NCI-H748 treated with DMSO at 0.1 percent for 48 hours (cell line): ENCODE data around the gene MAG.
A peak's percentile ranks its signal among the peaks of the same experiment; 100 is the strongest.

Experiments used
- DNase-seq: peaks from one replicate; lab custom pipeline; 2025; lab: John Stamatoyannopoulos, UW

MAG gene, protein sequence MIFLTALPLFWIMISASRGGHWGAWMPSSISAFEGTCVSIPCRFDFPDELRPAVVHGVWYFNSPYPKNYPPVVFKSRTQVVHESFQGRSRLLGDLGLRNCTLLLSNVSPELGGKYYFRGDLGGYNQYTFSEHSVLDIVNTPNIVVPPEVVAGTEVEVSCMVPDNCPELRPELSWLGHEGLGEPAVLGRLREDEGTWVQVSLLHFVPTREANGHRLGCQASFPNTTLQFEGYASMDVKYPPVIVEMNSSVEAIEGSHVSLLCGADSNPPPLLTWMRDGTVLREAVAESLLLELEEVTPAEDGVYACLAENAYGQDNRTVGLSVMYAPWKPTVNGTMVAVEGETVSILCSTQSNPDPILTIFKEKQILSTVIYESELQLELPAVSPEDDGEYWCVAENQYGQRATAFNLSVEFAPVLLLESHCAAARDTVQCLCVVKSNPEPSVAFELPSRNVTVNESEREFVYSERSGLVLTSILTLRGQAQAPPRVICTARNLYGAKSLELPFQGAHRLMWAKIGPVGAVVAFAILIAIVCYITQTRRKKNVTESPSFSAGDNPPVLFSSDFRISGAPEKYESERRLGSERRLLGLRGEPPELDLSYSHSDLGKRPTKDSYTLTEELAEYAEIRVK

DNA sequence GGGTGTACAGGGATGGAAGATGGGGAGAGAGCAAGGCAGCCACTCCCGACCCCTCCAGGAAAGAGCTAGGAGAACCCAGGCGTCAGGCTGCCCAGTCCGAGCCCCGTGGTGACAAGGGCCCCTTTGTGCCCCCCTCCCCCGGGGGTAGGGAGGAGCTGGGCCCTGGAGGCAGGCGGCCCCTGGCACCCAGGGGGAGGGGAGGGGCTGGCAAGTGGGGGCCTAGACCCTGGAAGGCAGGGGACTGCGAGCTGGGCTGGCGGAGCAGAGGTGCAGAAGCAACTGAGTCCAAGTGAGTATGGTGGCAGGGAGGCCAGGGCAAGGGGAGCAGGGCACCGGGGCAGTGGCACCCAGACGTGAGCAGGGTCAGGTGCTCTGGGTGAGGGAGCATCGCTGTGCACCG, at the start of gene MAG:
MAG (plus strand) TSS at position 246 of the 400 bp plus-strand sequence. CDS start 3,248 bp downstream, outside the sequence.
- no peak for DNase-seq

DNA sequence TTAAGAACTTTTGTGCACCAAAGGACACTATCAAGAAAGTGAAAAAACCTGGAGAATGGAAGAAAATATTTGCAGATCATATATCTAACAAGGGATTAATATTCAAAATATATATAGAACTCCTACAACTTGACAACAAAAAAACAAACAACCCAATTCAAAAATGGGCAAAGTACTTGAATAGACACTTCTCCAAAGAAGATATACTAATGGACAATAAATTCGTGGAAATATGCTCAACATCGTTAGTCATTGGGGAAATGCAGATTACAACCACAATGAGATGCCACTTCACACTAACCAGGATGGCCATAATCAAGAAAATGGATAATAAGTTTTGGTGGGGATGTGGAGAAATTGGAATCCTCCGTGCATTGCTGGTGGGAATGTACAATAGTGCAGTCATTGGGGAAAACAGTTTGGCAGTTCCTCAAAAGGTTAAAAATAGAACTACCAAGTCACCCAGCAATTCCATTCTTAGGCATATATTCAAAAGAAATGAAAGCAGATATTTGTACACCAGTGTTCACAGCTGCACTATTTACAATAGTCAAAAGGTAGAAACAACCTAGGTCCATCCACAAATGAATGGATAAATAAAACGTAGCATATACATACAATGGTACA, 45.4 kb upstream of the MAG start:
- DNase-seq, result no peak

DNA sequence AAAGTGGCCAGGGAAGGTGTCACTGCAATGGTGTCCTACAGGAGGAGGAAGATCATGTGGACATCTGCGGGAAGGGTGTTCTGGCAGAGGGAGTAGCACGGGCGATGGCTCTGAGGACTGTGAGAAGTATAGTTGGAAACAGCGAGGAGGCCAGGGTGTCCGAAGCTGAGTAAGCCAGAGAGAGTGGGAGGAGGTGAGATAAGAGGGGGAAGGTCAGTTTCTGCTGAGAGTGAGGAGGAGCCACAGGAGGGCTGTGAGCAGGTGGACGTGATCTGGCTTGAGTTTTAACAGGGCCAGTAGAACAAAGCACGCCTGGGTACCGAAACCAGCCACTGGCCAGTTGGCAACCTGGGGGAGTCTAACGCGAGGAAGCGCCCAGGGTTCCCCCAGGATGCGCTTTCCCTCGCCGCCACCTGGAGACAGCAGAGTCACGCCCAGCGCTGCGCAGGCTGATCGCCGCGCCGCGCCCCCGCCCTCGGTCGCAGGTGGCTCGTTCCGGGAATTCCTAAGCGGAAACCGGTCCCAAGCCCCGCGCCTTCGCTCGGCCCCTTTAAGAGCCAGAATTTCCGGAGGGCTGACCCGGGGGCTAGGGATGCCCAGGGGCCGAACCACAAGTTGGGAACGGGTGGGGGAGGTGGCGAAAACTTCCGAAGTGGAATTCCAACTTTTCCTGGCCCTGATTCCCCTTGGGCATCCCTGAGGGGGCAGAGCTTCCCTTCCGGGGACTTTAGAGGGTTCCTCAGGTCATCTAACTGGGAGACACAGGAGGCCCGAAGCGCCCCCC, 44.2 kb upstream of the MAG start:
- peak; percentile 90 for DNase-seq

DNA sequence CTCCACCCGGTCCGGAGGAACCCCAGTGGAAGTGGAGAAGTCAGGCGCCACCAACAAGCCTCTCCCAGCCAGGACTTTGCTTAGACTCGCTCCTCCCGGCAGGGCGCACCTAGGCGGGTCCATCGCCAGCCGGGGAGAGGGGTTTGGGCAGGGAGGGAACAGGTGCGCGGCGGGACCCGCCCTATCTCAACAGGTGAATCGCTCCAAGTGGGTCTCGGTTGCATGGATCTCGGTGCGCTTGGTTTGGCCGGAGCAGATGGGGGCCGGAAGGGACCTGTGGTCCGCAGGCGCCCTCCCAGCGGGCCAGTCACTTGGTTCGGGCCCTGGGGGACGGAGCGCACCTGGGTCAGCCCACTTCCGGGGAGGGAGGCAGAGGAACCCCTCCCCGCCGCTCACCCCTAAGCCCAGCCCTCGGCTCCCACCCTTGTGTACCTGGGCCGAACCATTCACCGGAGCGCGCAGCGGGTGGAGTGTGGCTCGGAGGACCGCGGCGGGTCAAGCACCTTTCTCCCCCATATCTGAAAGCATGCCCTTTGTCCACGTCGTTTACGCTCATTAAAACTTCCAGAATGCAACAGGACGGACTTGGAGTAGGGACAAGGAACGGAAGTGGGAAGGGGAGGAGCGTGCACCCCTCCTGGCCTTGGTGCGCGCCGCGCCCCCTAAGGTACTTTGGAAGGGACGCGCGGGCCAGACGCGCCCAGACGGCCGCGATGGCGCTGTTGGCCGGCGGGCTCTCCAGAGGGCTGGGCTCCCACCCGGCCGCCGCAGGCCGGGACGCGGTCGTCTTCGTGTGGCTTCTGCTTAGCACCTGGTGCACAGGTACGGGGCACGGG, 43.4 kb upstream of the MAG start, which contains the start of gene LSR:
LSR (plus strand) TSS at position 693 of the 836 bp plus-strand sequence; CDS start at position 714, 21 bp downstream.
- DNase-seq, result peak; percentile 97

DNA sequence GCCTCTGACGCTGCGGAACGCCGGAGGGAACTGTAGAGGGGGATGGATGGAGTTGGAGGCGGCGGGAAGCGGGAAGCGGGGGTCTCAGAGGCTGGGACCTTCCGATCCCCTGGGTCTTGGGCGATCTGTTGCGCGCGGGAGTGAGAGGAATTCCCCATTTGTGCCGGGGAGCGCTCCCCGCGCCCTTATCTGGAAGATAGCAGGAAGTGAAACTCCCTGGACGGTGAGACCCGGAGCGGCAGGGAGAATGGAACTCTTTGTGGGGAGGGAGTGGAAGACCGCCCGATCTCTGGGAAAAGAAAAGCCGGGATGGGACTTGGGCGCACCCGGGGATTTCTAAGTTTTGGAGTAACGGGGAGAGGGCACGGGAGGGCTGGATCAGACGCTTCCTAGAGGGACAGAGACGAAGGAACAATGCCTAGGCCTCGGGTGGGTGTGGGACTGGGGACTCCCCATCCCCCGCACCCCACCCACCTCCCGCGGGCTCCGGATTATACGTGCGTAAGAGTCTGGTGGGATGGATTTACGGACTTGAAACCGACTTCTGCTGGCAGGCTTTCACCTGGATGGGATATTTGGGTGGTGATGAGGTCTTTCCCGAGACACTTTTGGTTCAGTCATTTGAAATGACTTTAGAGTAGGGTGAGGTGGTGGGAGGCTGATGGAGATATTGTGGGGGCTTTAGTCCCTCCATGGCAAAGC, 42.7 kb upstream of the MAG start:
- no peak for DNase-seq

DNA sequence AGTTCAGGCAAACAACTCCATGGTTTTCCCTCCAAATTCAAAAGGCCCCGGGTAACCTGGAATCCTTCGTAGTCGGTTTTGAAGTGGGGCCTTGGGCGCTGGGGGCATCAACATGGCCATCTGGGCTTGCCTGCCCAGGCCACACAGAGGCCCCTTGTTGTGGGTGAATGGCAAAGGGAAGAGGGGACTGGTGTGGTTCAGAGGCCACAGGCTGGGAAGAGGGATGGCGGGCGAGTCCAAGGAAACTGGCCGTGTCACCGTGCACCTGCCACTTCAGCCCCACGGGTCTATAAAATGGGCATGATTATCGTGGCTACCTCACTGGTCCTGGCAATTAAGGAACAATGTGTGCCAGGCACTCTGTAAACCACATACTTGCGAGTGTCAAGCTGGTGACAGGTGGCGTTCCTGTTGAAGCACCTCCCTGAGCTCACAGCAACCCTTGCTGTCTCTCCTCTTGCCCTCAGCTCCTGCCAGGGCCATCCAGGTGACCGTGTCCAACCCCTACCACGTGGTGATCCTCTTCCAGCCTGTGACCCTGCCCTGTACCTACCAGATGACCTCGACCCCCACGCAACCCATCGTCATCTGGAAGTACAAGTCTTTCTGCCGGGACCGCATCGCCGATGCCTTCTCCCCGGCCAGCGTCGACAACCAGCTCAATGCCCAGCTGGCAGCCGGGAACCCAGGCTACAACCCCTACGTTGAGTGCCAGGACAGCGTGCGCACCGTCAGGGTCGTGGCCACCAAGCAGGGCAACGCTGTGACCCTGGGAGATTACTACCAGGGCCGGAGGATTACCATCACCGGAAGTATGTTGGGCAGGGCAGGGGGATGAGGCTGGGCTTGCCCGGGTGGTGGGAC, 41.9 kb upstream of the MAG start:
- no peak for DNase-seq

DNA sequence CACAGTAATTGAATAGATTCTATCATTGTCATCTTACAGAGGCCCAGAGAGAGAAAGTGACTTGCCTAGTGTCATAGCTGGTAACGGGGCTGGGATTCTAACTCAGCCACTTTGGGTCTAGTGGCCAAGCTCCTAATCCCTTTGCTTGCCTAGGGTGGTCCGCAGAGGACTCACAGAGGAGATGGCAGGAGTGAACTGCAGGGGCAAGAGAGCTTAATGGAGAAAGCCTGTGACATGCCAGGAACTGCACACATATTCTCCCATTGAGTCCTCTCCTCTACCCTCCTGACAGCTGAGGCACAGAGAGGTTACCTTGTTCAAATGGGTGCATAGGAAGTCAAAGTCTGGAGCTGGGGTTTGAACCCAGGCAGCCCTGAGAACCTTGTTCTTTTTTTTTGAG, 40.5 kb upstream of the MAG start:
- no peak for DNase-seq

DNA sequence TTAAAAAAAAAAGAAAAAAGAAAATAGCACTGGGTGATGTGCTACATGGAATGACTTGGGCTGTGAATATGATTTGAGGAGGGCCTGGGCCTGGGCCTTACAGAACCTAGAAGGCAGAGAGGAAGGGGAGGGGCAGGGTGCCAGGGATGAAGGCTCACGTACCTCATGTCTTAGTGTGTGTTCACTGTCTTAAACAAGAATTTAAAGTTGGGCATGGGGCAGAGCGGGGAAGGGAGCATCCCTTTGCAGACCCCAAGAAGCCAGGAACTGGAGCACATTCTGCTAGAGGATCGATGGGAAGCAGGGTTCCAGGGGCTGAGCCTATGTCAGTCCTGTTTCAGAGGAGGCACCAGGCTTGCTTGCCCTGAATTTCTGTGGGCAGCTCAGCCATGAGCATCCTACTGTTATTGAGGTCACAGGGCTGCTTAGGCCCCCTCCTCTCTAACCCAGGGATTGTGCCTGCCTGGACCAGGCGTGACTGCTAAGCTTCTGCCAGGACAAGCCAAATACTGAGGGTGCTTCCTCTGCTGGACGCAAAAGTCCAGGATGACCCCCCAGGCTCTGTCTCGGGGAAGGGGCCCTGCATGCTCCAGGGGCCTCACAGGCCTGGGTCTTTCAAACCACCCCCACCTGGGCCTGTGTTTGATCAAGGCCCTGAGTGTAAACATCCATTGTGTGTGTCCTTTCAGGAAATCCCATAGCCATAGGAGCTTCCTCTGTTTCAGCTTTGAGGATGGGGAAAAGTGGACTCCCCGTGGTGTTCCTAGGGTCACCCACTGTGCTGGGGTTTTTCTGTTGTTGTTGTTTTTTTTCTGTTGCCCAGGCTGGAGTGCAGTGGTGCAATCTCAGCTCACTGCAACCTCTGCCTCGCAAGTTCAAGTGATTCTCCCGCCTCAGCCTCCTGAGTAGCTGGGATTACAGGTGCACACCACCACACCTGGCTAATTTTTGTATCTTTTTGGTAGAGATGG, 38.4 kb upstream of the MAG start:
- no peak for DNase-seq

DNA sequence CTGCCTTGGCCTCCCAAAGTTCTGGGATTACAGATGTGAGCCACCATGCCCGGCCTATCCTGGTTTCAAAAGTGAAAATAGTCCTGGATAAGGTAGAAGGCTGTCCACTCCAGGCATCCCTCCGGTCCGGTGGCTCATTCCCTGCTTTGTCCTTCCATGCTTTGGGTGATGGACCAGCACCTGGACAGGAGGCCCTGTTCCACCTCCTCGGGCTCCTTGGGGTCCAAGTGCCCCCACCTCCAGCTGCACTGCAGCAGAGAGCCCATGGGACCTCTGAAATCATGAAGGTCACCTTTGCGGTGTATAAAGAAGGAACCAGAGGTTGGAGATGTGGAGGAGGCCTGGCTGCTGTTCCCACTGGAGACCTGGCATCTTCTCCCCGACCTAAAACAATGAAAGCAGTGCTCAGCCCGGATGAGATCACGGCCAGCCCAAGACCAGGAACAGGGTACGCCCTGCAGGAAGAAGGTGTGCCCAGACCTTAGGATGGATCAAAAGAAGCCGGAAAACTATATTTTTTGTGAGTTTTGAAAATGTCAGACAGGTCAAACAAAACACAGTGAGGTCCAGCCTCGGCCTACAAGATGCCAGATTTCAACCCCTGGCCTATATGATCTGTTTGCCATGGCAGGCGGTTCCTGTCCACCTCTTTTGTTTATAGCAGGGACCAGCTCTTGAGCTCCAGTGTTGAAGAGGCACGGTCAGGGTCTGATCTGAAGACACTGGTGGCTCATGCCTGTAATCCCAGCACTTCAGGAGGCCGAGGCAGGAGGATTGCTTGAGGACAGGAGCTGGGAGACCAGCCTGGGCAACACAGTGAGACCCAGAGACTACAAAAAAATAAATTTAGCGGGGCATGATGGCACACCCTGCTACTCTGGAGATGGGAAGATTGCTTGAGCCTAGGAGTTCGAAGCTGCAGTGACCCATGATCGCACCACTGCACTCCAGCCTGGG, 37.3 kb upstream of the MAG start:
- DNase-seq, result no peak

DNA sequence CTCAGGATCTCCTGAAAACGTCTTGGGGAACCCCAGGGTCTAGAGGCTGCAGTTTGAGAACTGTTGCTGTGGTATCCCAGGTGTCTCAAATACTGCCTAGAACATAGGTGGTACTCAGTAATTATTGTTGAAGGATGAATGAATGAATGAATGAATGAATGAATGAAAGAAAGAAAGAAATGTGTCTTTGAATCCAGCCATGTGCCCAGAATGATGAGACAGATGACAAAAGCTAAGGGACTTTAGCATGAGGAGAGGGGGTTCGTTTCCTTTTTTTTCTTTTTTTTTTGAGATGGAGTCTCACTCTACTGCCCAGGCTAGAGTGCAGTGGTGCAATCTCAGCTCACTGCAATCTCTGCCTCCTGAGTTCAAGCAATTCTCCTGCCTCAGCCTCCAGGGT, 35.4 kb upstream of the MAG start:
- no peak for DNase-seq

DNA sequence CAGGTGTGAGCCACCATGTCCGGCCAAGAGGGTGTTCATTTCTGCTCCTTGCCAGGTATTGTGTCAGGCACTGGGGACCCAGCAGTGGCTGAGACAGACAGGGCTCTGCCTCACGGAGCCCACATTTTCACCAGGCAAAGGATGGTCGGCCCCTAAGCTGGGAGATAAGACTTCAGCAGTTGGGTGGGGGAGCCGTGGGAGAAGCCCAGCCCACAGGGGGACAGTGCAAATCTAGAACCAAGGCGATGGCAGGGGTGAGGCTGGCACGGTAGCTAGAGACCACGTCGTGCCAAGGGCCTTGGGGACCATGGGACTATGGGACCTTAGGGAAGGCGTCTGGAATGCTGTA, 34.9 kb upstream of the MAG start:
- DNase-seq, result no peak

DNA sequence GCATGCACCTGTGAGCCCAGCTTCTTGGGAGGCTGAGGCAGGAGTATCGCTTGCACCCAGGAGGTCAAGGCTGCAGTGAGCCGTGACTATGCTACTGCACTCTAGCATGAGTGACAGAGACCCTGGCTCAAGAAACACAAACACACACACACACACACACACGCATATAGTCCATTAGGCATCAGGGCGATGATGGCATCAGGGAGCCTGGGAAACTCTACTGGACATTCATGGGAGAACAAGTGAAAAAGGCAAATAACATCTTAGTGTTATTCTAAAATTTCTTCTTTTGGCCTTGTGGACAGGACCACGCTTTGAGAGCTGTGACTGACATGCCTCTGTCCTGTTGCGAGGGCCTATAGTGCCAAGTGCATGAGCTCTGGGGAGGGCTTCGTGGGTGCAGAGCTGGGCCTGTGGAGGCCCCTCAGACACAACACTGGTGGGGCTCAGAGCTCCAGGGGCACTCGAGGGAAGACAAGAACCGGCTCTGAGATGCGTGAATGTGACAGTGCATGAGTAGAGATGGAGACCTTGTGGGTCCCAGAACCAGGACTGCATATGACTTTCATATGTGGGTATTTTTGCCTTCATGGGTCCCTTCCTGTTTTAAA, 31.2 kb upstream of the MAG start:
- DNase-seq, result no peak

DNA sequence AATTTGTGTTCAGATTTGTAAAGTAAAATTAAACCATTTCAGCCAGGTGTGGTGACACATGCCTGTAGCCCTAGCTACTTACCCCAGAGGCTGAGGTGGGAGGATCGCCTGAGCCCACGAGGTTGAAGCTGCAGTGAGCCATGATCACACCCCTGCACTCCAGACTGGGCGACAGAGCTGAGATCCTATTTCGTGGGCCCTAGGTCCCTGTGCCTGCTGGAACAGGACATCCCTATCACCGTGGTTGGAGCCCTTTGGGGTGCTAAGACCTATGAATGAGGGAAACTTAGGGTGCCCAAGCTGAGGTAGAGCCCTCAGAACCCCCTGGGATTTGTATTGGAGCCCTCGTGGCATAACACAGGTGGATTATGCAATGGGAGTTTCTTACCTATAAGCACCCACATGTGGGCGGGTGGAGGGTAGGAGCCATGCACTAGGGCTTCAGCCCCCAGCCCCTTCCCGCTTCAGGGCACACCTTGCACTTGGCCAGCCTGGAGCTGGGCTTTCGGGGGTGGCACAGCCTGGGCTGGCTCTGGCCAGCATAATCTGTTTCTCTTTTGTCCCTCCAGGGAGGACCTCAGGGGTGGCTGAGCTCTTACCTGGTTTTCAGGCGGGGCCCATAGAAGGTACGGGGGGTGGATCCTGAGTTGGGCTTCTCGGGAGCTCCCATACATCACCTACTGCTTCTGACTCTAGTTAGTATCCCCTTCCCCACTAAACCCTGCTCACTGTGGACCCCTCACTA, 30.4 kb upstream of the MAG start:
- no peak for DNase-seq

DNA sequence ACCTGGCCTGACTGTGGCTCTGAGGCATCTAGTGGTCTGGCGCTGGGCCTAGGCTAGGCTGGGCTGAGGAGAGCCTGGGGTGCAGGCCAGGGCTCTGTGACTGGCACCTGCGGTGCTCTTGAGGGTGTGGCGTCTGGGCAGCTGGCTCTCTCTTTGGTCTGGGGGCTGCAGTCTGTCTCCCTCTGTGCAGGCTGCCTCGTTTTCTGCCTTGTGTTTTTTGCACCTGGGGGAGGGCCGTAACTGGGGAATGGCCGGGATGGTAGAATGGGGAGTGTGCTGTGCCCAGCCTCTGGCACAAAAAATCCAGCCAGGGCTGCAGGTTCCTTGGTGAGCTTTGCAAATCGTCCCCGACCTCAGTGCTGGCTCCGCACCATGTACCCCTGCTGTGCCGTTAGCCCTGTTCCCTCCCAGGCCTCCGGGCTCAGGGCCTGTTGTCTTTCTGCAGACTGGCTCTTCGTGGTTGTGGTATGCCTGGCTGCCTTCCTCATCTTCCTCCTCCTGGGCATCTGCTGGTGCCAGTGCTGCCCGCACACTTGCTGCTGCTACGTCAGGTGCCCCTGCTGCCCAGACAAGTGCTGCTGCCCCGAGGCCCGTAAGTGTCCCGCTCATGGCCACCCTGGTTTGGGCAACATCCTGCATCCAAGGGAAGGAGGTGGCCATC, 29.7 kb upstream of the MAG start:
- no peak for DNase-seq

DNA sequence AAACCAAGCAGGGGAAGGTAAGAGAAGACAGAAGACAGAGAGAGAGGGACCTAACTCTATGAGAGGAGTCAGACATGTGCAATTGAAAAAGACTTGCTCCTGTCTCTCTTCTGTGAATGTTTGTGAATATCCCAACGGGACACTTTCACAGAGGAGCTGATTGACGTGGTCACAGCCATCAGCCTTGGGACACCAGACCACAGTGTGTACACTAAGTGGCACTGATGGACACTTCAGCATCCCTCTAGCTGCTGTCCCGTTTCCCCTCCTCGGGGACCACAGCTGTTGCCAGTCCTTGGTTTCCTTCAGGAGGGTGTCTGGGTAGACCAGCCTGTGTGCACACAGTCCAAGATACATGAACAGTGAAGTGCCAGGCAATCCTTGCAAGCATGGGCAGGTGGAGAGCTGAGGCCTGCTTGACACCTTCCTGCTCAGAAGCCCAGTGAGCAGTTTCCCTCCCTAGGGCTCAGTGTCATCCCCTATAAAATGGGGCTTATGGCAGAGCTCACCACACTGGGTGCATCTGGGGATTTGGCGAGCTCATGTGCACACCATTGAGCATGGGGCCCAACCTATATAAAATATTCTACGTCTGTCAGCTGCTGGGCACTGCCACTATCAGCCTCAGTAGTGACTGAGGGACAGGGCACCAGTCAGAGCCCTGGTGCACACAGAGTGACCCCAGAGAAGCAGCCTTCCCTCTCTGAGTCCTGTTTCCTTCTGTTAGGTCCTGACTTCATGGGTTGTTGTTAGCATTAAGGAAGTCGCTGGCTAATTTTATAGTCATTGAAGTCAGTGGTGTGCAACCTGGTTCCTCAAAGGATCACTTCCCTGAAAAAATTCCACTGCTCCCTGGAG, 27.5 kb upstream of the MAG start:
- no peak for DNase-seq
